Left ventricle myocardium inferior (tissue), 1 donor: ENCODE results near the gene AASDH. TPM values are rescaled to one million over a fixed set of nuclear protein-coding genes. Genes with fewer than 3 reads are reported as not detected.

Source experiments
- DNase-seq: peaks from one replicate; pipeline ENCODE4 v3.0.0-alpha.2; 2020
- H3K27ac ChIP-seq: fragments of 200-600 bp; replicated peaks from 2 replicates; pipeline ENCODE4 v1.8.0; 2021
- H3K27me3 ChIP-seq: fragments of 200-600 bp; 2 replicates; pipeline ENCODE4 v1.8.0; 2021; ENCODE audit warnings: low read depth
- H3K36me3 ChIP-seq: fragments of 200-600 bp; 2 replicates; pipeline ENCODE4 v1.8.0; 2021
- H3K4me1 ChIP-seq: fragments of 200-600 bp; 2 replicates; pipeline ENCODE4 v1.8.0; 2021
- H3K4me3 ChIP-seq: fragments of 200-600 bp; 2 replicates; pipeline ENCODE4 v1.8.0; 2021; ENCODE audit warnings: mild to moderate bottlenecking, moderate library complexity
- H3K9me3 ChIP-seq: fragments of 200-600 bp; replicated peaks from 2 replicates; pipeline ENCODE4 v1.8.0; 2021
- CTCF ChIP-seq: fragments of 200-600 bp; IDR thresholded peaks from 2 replicates; pipeline ENCODE4 v1.8.0; 2021; ENCODE audit warnings: antibody characterized with exemption, mild to moderate bottlenecking, borderline replicate concordance
- intact Hi-C: fragments of 100-400 bp; cut with micrococcal nuclease; formaldehyde crosslinking; loops from one replicate; pipeline ENCODE4 v1.11.0; 2022
- total RNA-seq: library from RNA; stranded (reverse); fragmentation: NEBNext Ultra II Directional; extraction: Animal tissue kit (Norgen Biotek cat#: 25700); gene quantifications from one replicate; pipeline ENCODE4 v1.2.1, GENCODE V29; 2021
- donor health status: DM: no; HTN: yes; CAD: no; lungs with severe emphysema.

The AASDH gene
- total RNA-seq, 1 donor from 2014 or later: 6.9 TPM

GRCh38 chr4:56310401-56311125, 76.7 kb downstream of the AASDH start:
- Histone ChIP-seq H3K27ac (no peak overlapping the region), H3K4me3 (no peak overlapping the region), H3K27me3 (no peaks in the 10 kb centered on the region), H3K4me1 (no peaks in the 10 kb centered on the region), H3K9me3 (no peaks in the 10 kb centered on the region), H3K36me3 (no peaks in the 10 kb centered on the region)
- intact Hi-C loops: no loop called here
- TF ChIP-seq CTCF: no peak
- no peak for DNase-seq

DNA sequence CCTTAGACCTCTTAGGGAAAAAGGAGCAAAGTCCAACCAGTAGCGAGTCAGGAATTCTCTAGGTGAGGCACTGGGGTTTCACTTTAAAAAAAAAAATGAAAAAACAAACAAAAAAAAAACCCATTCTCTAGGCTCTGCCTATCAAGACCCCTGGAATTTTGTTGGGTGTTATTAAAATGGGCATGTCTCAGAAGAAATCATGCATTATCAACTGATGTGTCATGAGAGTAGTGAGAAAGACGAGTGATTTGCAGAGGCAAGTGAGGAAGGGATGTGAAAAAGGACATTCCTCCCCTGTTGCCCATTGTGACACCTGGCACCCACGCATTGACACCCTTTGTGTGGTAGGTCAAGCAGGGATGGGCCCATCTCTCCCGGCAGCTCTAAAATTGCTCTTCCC, 78.9 kb downstream of the AASDH start:
- no peaks in the 10 kb centered on the region for H3K4me1 ChIP-seq
- H3K27me3 ChIP-seq: no peaks in the 10 kb centered on the region
- TF ChIP-seq CTCF: no peak
- H3K9me3 ChIP-seq: no peaks in the 10 kb centered on the region
- no peak overlapping the region for H3K4me3 ChIP-seq
- no peaks in the 10 kb centered on the region for H3K36me3 ChIP-seq
- intact Hi-C loops: loop anchor here (10.0 kb wide), 1 partner anchor 364 kb away; the partner anchor contains the start of gene CEP135
- no peak for DNase-seq
- H3K27ac ChIP-seq: no peak overlapping the region

- no peaks in the 10 kb centered on the region for H3K27me3 ChIP-seq
- intact Hi-C loops: loop anchor here (10.0 kb wide), 1 partner anchor 363 kb away; the partner anchor contains the start of gene CEP135
- H3K36me3 ChIP-seq: no peaks in the 10 kb centered on the region
- H3K4me1 ChIP-seq: no peaks in the 10 kb centered on the region
- no peak overlapping the region for H3K27ac ChIP-seq
- no peak for TF ChIP-seq CTCF
- no peak for DNase-seq
- H3K9me3 ChIP-seq: no peaks in the 10 kb centered on the region
- H3K4me3 ChIP-seq: no peak overlapping the region
These were observed 79.9 kb downstream of the AASDH start for GRCh38 chr4:56307423-56307822.

DNA sequence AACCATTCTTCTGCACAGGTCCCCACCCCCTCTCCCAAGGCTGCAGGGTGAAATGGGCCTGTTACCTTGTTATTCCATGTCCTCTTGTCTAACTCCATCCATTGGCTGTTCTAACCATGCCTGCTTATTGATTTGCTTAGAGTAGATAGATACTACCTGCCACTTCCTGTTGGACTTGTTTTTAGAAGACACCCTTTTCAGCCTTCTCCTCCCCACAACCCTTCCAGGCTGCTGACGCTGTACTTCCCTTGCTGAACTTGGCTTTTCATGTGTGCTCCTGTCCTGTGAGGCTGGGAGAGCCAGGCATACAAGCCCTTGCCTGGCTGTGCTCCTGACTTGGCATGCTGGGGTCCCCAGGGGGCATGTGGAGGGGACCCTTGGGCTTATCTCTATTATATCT, 81.9 kb downstream of the AASDH start:
- no peak for DNase-seq
- Histone ChIP-seq H3K4me3 (no peak overlapping the region), H3K36me3 (no peaks in the 10 kb centered on the region), H3K27me3 (peaks cover 6% of the 10 kb centered on the region), H3K9me3 (no peaks in the 10 kb centered on the region), H3K4me1 (no peaks in the 10 kb centered on the region), H3K27ac (no peak overlapping the region)
- intact Hi-C loops: loop anchor here (10.0 kb wide), 1 partner anchor 361 kb away; the partner anchor contains the start of gene CEP135
- no peak for TF ChIP-seq CTCF

DNA sequence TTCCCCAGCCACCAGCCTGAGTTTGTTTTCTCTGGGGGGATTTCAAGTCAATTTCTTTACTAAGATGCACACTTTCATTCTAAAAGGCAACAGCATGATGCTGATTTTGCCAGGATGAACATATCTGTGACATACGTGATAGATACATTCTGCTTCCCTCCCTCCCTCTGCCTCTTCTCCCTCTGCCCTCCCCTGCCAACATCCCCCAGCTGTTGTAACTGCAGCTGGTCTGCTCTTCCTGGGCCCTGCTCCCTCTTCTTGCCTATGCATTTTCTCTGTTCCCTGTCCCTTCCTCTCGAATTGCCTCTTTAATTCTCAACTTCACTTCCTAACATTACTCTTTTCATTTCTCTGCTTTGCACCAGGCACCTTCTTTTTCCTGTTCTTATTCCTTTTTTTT, 83.4 kb downstream of the AASDH start:
- no peak for TF ChIP-seq CTCF
- no peak for DNase-seq
- H3K27ac ChIP-seq: no peak overlapping the region
- H3K27me3 ChIP-seq: peaks cover 6% of the 10 kb centered on the region
- no peak overlapping the region for H3K4me3 ChIP-seq
- no peaks in the 10 kb centered on the region for H3K4me1 ChIP-seq
- H3K9me3 ChIP-seq: no peaks in the 10 kb centered on the region
- no peaks in the 10 kb centered on the region for H3K36me3 ChIP-seq
- intact Hi-C loops: loop anchor here (10.0 kb wide), 1 partner anchor 359 kb away; the partner anchor contains the start of gene CEP135
